GM18517 (cell line): Measurements from ENCODE around the gene POC1A.

Experiments used
- ATAC-seq: cut with Tn5 transposase; IDR thresholded peaks from one replicate; pipeline ENCODE4 v1.9.1; 2021; ENCODE audit warnings: mild to moderate bottlenecking, moderate library complexity; ENCODE audit not compliant: unreplicated experiment

POC1A gene

GRCh38 chr3:52132930-52133329 lies 21.3 kb downstream of the POC1A start:
- ATAC-seq, result no peak

GRCh38 chr3:52132041-52132440 lies 22.2 kb downstream of the POC1A start:
- no peak for ATAC-seq

GRCh38 chr3:52130966-52131622 lies 23.1 kb downstream of the POC1A start:
- ATAC-seq, result no peak

GRCh38 chr3:52128118-52128683 lies 26.0 kb downstream of the POC1A start:
- no peak for ATAC-seq

- ATAC-seq, result no peak
These were observed 27.7 kb downstream of the POC1A start for GRCh38 chr3:52126500-52126899.

GRCh38 chr3:52126036-52126435 lies 28.2 kb downstream of the POC1A start:
- ATAC-seq, result no peak

GRCh38 chr3:52124766-52125165 lies 29.5 kb downstream of the POC1A start:
- ATAC-seq, result no peak

GRCh38 chr3:52124126-52124525 lies 30.1 kb downstream of the POC1A start:
- ATAC-seq, result no peak

GRCh38 chr3:52123106-52123725 lies 31.0 kb downstream of the POC1A start:
- ATAC-seq, result no peak

- ATAC-seq, result no peak
These were observed 31.7 kb downstream of the POC1A start for GRCh38 chr3:52122491-52122890.

GRCh38 chr3:52121813-52122212 lies 32.4 kb downstream of the POC1A start:
- no peak for ATAC-seq

- ATAC-seq, result no peak
These were observed 32.8 kb downstream of the POC1A start for GRCh38 chr3:52121464-52121805.

GRCh38 chr3:52120556-52121463 lies 33.4 kb downstream of the POC1A start:
- no peak for ATAC-seq

- ATAC-seq, result no peak
These were observed 34.4 kb downstream of the POC1A start for GRCh38 chr3:52119826-52120225.

GRCh38 chr3:52119099-52119498 lies 35.1 kb downstream of the POC1A start:
- ATAC-seq, result no peak

GRCh38 chr3:52118156-52118875 lies 35.9 kb downstream of the POC1A start:
- no peak for ATAC-seq

- no peak for ATAC-seq
These were observed 36.7 kb downstream of the POC1A start for GRCh38 chr3:52117537-52117936.

GRCh38 chr3:52112056-52112455 lies 42.2 kb downstream of the POC1A start:
- no peak for ATAC-seq

GRCh38 chr3:52110502-52110901 lies 43.7 kb downstream of the POC1A start:
- no peak for ATAC-seq

GRCh38 chr3:52109611-52110301 lies 44.5 kb downstream of the POC1A start:
- no peak for ATAC-seq
